K562 (cell line): Measurements from ENCODE around the gene GRAMD1B. TPM values are rescaled to one million over a fixed set of nuclear protein-coding genes. Genes with fewer than 3 reads are reported as not detected.

Experiments
- EGR1 ChIP-seq: fragments of 450-650 bp; conservative IDR thresholded peaks from 2 replicates; pipeline ENCODE4 v1.6.1; 2017; ENCODE audit warnings: mild to moderate bottlenecking
- ELK1 ChIP-seq: sonication (generic); formaldehyde crosslinking; IDR thresholded peaks from 2 replicates; pipeline ENCODE4 v1.8.1; 2022; ENCODE audit warnings: missing genetic modification reagents
- ETV1 ChIP-seq: fragments of 450-650 bp; conservative IDR thresholded peaks from 2 replicates; pipeline ENCODE4 v1.6.1; 2016; ENCODE audit warnings: missing genetic modification characterization, control low read depth, low read depth, missing compliant biosample characterization
- GABPB1 ChIP-seq: sonication (generic); formaldehyde crosslinking; IDR thresholded peaks from 2 replicates; pipeline ENCODE4 v1.8.0; 2022; ENCODE audit warnings: mild to moderate bottlenecking, missing genetic modification reagents
- GATAD2A ChIP-seq: fragments of 450-650 bp; IDR thresholded peaks from 2 replicates; pipeline ENCODE4 v1.6.1; 2017
- MIER1 ChIP-seq: fragments of 450-650 bp; IDR thresholded peaks from 2 replicates; pipeline ENCODE4 v1.6.1; 2016; ENCODE audit warnings: antibody characterized with exemption, mild to moderate bottlenecking, low read depth
- RBBP5 ChIP-seq: fragments of 200-600 bp; sonication (generic); IDR thresholded peaks from 2 replicates; pipeline ENCODE4 v1.6.1; 2012; ENCODE audit warnings: borderline replicate concordance, mild to moderate bottlenecking, low read length, control low read depth, inconsistent platforms; ENCODE audit not compliant: insufficient read depth, poor library complexity, severe bottlenecking
- REST ChIP-seq, 2 experiments: fragments of 450-650 bp; formaldehyde crosslinking in 1 of 2; IDR thresholded peaks; 2 replicates each; pipeline versions ENCODE4 v1.4.0 to v1.6.1; 2014 to 2020; ENCODE audit warnings: mild to moderate bottlenecking in 2 of 2, borderline replicate concordance in 1 of 2, low read depth in 1 of 2
- SAFB ChIP-seq: fragments of 200-400 bp; formaldehyde crosslinking; IDR thresholded peaks from 2 replicates; pipeline ENCODE4 v1.6.1; 2017; ENCODE audit warnings: low read depth, low read length, borderline replicate concordance
- TFAP4 ChIP-seq: sonication (generic); formaldehyde crosslinking; IDR thresholded peaks from 2 replicates; pipeline ENCODE4 v1.8.0; 2022; ENCODE audit warnings: missing genetic modification reagents, mild to moderate bottlenecking, moderate library complexity, borderline replicate concordance
- ZBTB7A ChIP-seq: IDR thresholded peaks from 2 replicates; pipeline ENCODE4 v1.6.1; 2011; ENCODE audit warnings: low read depth, mild to moderate bottlenecking, low read length, moderate library complexity, borderline replicate concordance; ENCODE audit not compliant: control insufficient read depth
- ZFP30 ChIP-seq: fragments of 250-450 bp; sonication (Bioruptor Pico); IDR thresholded peaks from 2 replicates; pipeline ENCODE4 v1.8.0; 2022; ENCODE audit warnings: moderate library complexity, mild to moderate bottlenecking, inconsistent platforms, borderline replicate concordance
- polyA plus RNA-seq, 8 experiments: library from polyadenylated mRNA; depleted of rRNA in 4 of 8; stranded (reverse) in 5 of 8; unstranded in 3 of 8; fragments of >200 nt; fragmentation: Nextera tagmentation in 2 of 8; fragmentation: Illumina TruSeq in 1 of 8; extraction: Ambion mirVana in 2 of 8; extraction: Trizol in 1 of 8; gene quantifications; 2 replicates each; pipeline versions ENCODE4 v1.2.1 to v1.2.3, GENCODE V29; 2011 to 2014; ENCODE audit warnings: inconsistent platforms in 1 of 8, missing spikeins in 1 of 8
- total RNA-seq, 7 experiments: library from RNA; depleted of rRNA in 6 of 7; stranded (reverse); fragments of >200 nt in 6 of 7; fragmentation: Illumina TruSeq in 2 of 7; extraction: Trizol in 2 of 7; gene quantifications; 2 replicates each; pipeline versions ENCODE4 v1.2.1 to v1.2.3, GENCODE V29; 2011 to 2021; ENCODE audit warnings: low replicate concordance in 1 of 7

The GRAMD1B gene
- total and polyA plus RNA-seq, 9 of the 15 experiments (the other 6 are each of a cell fraction or from before 2014, with no cell fraction given), result 0.31 TPM; not detected in 8

- TF ChIP-seq TFAP4 (CRISPR knock-in tag), result peak; percentile 52; the same call in 1 of the 2 replicates
- peak; percentile 88 for TF ChIP-seq ZBTB7A
- peak; percentile 90 for TF ChIP-seq MIER1
- TF ChIP-seq ZFP30 (CRISPR knock-in tag), result no peak
- no peak for TF ChIP-seq ELK1
- TF ChIP-seq SAFB, result peak; percentile 60; the same call in 1 of the 2 replicates
- no peak for TF ChIP-seq GATAD2A
- peak; percentile 98 for TF ChIP-seq REST (IDR thresholded peaks at IDR 0.05; ENCODE audit: borderline replicate concordance)
- TF ChIP-seq REST (CRISPR knock-in tag; IDR thresholded peaks at IDR 0.05; ENCODE audit: low read depth), result peak; percentile 97
- peak; percentile 53; the same call in 1 of the 2 replicates for TF ChIP-seq ETV1 (tag)
- TF ChIP-seq GABPB1, result 0 out of 2 replicates have a peak, but pooled peaks have one; percentile 24
- no peak for TF ChIP-seq RBBP5
- no peak for TF ChIP-seq EGR1
Measured at GRCh38 chr11:123653827-123654565, 223.9 kb downstream of the GRAMD1B start (continued).
